GM12865 (cell line): Measurements from ENCODE around the gene RALGPS1.

ENCODE experiments used
- DNase-seq: peaks from one replicate; pipeline ENCODE4 v3.0.0; 2010; ENCODE audit warnings: low read depth
- H3K4me3 ChIP-seq: 2 replicates; pipeline ENCODE4 v1.5.1; 2011; ENCODE audit warnings: mild to moderate bottlenecking, low read depth, low read length, control low read depth
- CTCF ChIP-seq: IDR thresholded peaks from 2 replicates; pipeline ENCODE4 v1.5.1; 2011; ENCODE audit warnings: low read length, control low read depth, low read depth, inconsistent platforms; ENCODE audit not compliant: insufficient read depth; ENCODE audit errors: missing control alignments

The RALGPS1 gene

GRCh38 chr9:127059030-127059429 is 144.4 kb downstream of the RALGPS1 start:
- TF ChIP-seq CTCF, result no peak
- no peak for DNase-seq
- no peak overlapping the region for H3K4me3 ChIP-seq

- peak; percentile 36 for DNase-seq
- TF ChIP-seq CTCF, result no peak
- H3K4me3 ChIP-seq, result no peak overlapping the region
Observed at GRCh38 chr9:127059765-127060361, 145.3 kb downstream of the RALGPS1 start.

DNA sequence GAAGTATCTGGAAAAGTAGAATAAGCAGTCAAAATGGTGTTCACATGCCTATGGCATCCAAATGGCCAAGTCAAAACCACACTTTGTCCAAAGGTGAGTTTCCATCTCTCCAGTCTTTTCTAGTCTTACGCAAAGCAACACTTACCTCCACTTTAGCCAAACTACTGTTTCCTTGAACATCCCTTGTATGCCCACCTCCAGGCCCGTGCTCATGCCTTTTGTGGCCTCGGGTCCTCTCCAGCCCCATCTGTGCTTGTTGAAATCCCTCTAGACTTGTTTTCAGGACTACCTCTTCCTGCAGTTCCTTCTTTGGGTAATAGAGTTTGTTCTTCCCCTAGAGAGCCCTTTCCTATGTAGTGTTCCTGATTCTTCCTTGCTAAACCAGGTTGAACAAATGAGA is 146.8 kb downstream of the RALGPS1 start:
- TF ChIP-seq CTCF, result no peak
- H3K4me3 ChIP-seq, result no peak overlapping the region
- no peak for DNase-seq

DNA sequence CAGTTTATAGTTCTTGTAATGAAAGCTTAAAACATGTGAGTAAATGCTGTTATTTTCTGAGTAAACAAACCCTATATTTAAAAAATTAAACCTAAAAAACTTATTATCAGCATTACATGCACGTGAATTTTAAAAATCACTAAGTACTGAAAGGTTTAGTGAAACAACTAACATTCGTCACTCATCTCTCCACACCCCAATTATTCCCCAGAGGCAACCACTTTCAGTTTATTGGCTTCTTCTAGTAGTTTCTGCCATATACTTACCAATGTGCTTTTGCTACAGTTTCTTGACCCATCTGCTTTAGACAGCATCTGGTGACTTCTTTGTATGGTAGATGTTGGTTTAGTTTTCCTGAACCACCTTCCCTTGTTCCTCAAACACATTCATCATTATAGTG is 149.8 kb downstream of the RALGPS1 start:
- DNase-seq, result peak; percentile 52
- no peak for TF ChIP-seq CTCF
- no peak overlapping the region for H3K4me3 ChIP-seq

- no peak overlapping the region for H3K4me3 ChIP-seq
- no peak for DNase-seq
- TF ChIP-seq CTCF, result no peak
Observed at GRCh38 chr9:127065592-127065991, 151.0 kb downstream of the RALGPS1 start.

GRCh38 chr9:127066060-127066850 is 151.7 kb downstream of the RALGPS1 start:
- no peak for DNase-seq
- no peak overlapping the region for H3K4me3 ChIP-seq

More at GRCh38 chr9:127066060-127066850, 151.7 kb downstream of the RALGPS1 start:
- no peak for TF ChIP-seq CTCF
